OCI-LY1 (cell line): ENCODE measurements around the gene TSHR.

ENCODE experiments used
- EZH2 ChIP-seq: fragments of 200-600 bp; sonication (generic), shearing (Covaris generic); IDR thresholded peaks from 2 replicates; pipeline ENCODE4 v1.8.0; 2017; ENCODE audit warnings: borderline replicate concordance, mixed run types, mild to moderate bottlenecking, antibody characterized with exemption, low read length, moderate library complexity, mixed read lengths
- TF ChIP-seq, protein P1 (sequence below): fragments of 200-600 bp; sonication (generic), shearing (Covaris generic); IDR thresholded peaks from 2 replicates; pipeline ENCODE4 v1.5.1; 2017; ENCODE audit warnings: mild to moderate bottlenecking, antibody characterized with exemption, low read length, moderate library complexity, mixed read lengths

DNA sequence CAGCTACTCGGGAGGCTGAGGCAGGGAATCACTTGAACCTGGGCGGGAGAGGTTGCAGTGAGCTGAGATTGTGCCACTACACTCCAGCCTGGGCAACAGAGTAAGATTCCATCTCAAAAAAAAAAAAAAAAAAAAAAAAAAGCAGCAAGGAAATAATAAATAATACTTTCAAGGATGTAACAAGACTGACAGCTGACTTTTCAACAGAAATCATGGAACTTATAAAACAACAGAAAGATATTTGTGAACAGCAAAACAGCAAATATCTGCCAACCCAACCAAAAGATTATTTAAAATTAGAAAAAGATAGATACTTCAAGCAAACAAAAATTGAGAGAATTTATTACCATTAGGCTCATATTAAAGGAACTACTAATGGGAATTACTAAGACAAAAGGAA is 115.1 kb downstream of the TSHR start:
- TF ChIP-seq, protein P1, sequence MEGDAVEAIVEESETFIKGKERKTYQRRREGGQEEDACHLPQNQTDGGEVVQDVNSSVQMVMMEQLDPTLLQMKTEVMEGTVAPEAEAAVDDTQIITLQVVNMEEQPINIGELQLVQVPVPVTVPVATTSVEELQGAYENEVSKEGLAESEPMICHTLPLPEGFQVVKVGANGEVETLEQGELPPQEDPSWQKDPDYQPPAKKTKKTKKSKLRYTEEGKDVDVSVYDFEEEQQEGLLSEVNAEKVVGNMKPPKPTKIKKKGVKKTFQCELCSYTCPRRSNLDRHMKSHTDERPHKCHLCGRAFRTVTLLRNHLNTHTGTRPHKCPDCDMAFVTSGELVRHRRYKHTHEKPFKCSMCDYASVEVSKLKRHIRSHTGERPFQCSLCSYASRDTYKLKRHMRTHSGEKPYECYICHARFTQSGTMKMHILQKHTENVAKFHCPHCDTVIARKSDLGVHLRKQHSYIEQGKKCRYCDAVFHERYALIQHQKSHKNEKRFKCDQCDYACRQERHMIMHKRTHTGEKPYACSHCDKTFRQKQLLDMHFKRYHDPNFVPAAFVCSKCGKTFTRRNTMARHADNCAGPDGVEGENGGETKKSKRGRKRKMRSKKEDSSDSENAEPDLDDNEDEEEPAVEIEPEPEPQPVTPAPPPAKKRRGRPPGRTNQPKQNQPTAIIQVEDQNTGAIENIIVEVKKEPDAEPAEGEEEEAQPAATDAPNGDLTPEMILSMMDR, result no peak
- TF ChIP-seq EZH2, result no peak
